Vagina (tissue), 2 donors: ENCODE data around the gene RAB6D.
"Not testable (repeated sequence)": the region's sequence is repeated elsewhere in the genome, so short reads cannot be mapped to it uniquely, and the experiment has no call there.

Experiments
- CTCF ChIP-seq, 3 experiments: fragments of 450-650 bp in 2 of 3; fragments of 200-600 bp in 1 of 3; sonication (generic) in 1 of 3; IDR thresholded peaks; one replicate each; pipeline ENCODE4 v1.5.1; 2017 to 2019; ENCODE audit warnings: antibody characterized with exemption in 3 of 3, mild to moderate bottlenecking in 2 of 3, moderate library complexity in 2 of 3
- POLR2A ChIP-seq, 2 donors: fragments of 450-650 bp; IDR thresholded peaks; one replicate each; pipeline ENCODE4 v1.6.1; 2017; ENCODE audit warnings: antibody characterized with exemption in 2 of 2, mild to moderate bottlenecking in 2 of 2, moderate library complexity in 2 of 2

GRCh38 chr2:131347035-131347434, 16.9 kb downstream of the RAB6D start:
- not testable (repeated sequence) for TF ChIP-seq CTCF, POLR2A (IDR thresholded peaks at IDR 0.05)
